Uterus (tissue), 4 donors: ENCODE measurements around the gene PLEKHG7. TPM values are rescaled to one million over a fixed set of nuclear protein-coding genes. Genes with fewer than 3 reads are reported as not detected.

Source experiments
- DNase-seq, 2 donors: peaks; one replicate each; pipeline ENCODE4 v3.0.0-alpha.2; 2019 to 2020
- H3K27ac ChIP-seq, 2 donors: fragments of 200-600 bp; sonication (generic); 1 replicate in 1 of 2; 2 replicates in 1 of 2; pipeline ENCODE4 v1.5.1; 2016 to 2018
- H3K27me3 ChIP-seq, 2 donors: fragments of 200-600 bp; sonication (generic); one replicate each; pipeline ENCODE4 v1.5.1; 2018 to 2019; ENCODE audit warnings: control low read depth in 1 of 2
- H3K36me3 ChIP-seq, 2 donors: fragments of 200-600 bp; sonication (generic); one replicate each; pipeline ENCODE4 v1.5.1; 2019; ENCODE audit warnings: control low read depth in 1 of 2
- H3K4me1 ChIP-seq, 2 donors: fragments of 200-600 bp; sonication (generic); one replicate each; pipeline ENCODE4 v1.5.1; 2018 to 2019; ENCODE audit warnings: control low read depth in 1 of 2
- H3K4me3 ChIP-seq, 2 donors: fragments of 200-600 bp; sonication (generic); 1 replicate in 1 of 2; 2 replicates in 1 of 2; pipeline ENCODE4 v1.5.1; 2018 to 2019; ENCODE audit warnings: mild to moderate bottlenecking in 1 of 2
- H3K9me3 ChIP-seq, 2 donors: fragments of 200-600 bp; sonication (generic); one replicate each; pipeline ENCODE4 v1.5.1; 2019; ENCODE audit warnings: control low read depth in 1 of 2
- CTCF ChIP-seq, 4 experiments: fragments of 200-600 bp in 2 of 4; fragments of 450-650 bp in 2 of 4; sonication (generic) in 2 of 4; IDR thresholded peaks; one replicate each; pipeline ENCODE4 v1.5.1; 2016 to 2019; ENCODE audit warnings: antibody characterized with exemption in 4 of 4, mild to moderate bottlenecking in 2 of 4, moderate library complexity in 1 of 4
- POLR2A ChIP-seq, 2 donors: fragments of 450-650 bp; IDR thresholded peaks; one replicate each; pipeline ENCODE4 v1.6.1; 2016; ENCODE audit warnings: antibody characterized with exemption in 2 of 2, mild to moderate bottlenecking in 1 of 2, moderate library complexity in 1 of 2
- intact Hi-C: fragments of 100-400 bp; cut with DNase I; formaldehyde crosslinking; loops from one replicate; pipeline ENCODE4 v1.15.1; 2023; ENCODE audit warnings: low total_unique reads
- total RNA-seq, 4 donors: library from RNA; depleted of rRNA in 3 of 4; stranded (reverse); fragments of >200 nt in 3 of 4; gene quantifications; one replicate each; pipeline versions ENCODE4 v1.1.0 to v1.2.4, GENCODE V29; 2014 to 2023
- donor health status: DM: yes; HTN: yes; CAD: no.

The PLEKHG7 gene
- total RNA-seq, 4 donors from 2014 or later: 0.26 to 1.5 TPM; not detected in 2

GRCh38 chr12:92729773-92730305, 27.1 kb downstream of the PLEKHG7 start:
- intact Hi-C loops: no loop called here
- Histone ChIP-seq H3K27ac (no peak overlapping the region), H3K4me1 (no peaks in the 10 kb centered on the region), H3K9me3 (no peaks in the 10 kb centered on the region), H3K27me3 (no peaks in the 10 kb centered on the region), H3K4me3 (no peak overlapping the region), H3K36me3 (no peaks in the 10 kb centered on the region)
- DNase-seq: no peak
- no peak for TF ChIP-seq POLR2A (IDR thresholded peaks at IDR 0.05)
- no peak for TF ChIP-seq CTCF (IDR thresholded peaks at IDR 0.05)

- no peaks in the 10 kb centered on the region for H3K27me3 ChIP-seq
- H3K4me3 ChIP-seq: no peak overlapping the region
- no peak for TF ChIP-seq POLR2A (IDR thresholded peaks at IDR 0.05)
- TF ChIP-seq CTCF (IDR thresholded peaks at IDR 0.05): no peak
- no peaks in the 10 kb centered on the region for H3K36me3 ChIP-seq
- no peak overlapping the region for H3K27ac ChIP-seq
- intact Hi-C loops: no loop called here
- DNase-seq: no peak
- H3K9me3 ChIP-seq: no peaks in the 10 kb centered on the region
- H3K4me1 ChIP-seq: no peaks in the 10 kb centered on the region
These were observed 28.0 kb downstream of the PLEKHG7 start for GRCh38 chr12:92730758-92731157.

- no peaks in the 10 kb centered on the region for H3K4me1 ChIP-seq
- no peaks in the 10 kb centered on the region for H3K9me3 ChIP-seq
- intact Hi-C loops: no loop called here
- no peaks in the 10 kb centered on the region for H3K36me3 ChIP-seq
- no peak for TF ChIP-seq POLR2A (IDR thresholded peaks at IDR 0.05)
- no peak for TF ChIP-seq CTCF (IDR thresholded peaks at IDR 0.05)
- H3K27me3 ChIP-seq: no peaks in the 10 kb centered on the region
- H3K4me3 ChIP-seq: no peak overlapping the region
- DNase-seq: no peak
- H3K27ac ChIP-seq: no peak overlapping the region
These were observed 29.4 kb downstream of the PLEKHG7 start for GRCh38 chr12:92732216-92732615.

GRCh38 chr12:92732716-92733115, 29.9 kb downstream of the PLEKHG7 start:
- Histone ChIP-seq H3K27ac (no peak overlapping the region), H3K27me3 (no peaks in the 10 kb centered on the region), H3K4me3 (no peak overlapping the region), H3K36me3 (no peaks in the 10 kb centered on the region), H3K4me1 (no peaks in the 10 kb centered on the region), H3K9me3 (no peaks in the 10 kb centered on the region)
- DNase-seq: no peak
- intact Hi-C loops: no loop called here
- TF ChIP-seq CTCF (IDR thresholded peaks at IDR 0.05) (no peak), POLR2A (IDR thresholded peaks at IDR 0.05) (no peak)

GRCh38 chr12:92733181-92733580, 30.4 kb downstream of the PLEKHG7 start:
- intact Hi-C loops: no loop called here
- H3K27me3 ChIP-seq: no peaks in the 10 kb centered on the region
- H3K4me3 ChIP-seq: no peak overlapping the region
- no peak for DNase-seq
- TF ChIP-seq POLR2A (IDR thresholded peaks at IDR 0.05) (no peak), CTCF (IDR thresholded peaks at IDR 0.05) (no peak)
- no peaks in the 10 kb centered on the region for H3K36me3 ChIP-seq
- no peaks in the 10 kb centered on the region for H3K9me3 ChIP-seq
- no peaks in the 10 kb centered on the region for H3K4me1 ChIP-seq
- H3K27ac ChIP-seq: no peak overlapping the region
